ENCODE results near the gene DPP9.

GRCh38 chr19:4697304-4697703 lies 26.3 kb downstream of the DPP9 start:
- TF ChIP-seq TEAD4 (IDR thresholded peaks at IDR 0.05) (no peak), YY1 (IDR thresholded peaks at IDR 0.05; ENCODE audit: low read depth) (no peak), RAD21 (IDR thresholded peaks at IDR 0.05; ENCODE audit: low read depth) (no peak), FOXM1 (IDR thresholded peaks at IDR 0.05; ENCODE audit: borderline replicate concordance, low read depth) (no peak), CEBPB (IDR thresholded peaks at IDR 0.05) (no peak), TCF12 (IDR thresholded peaks at IDR 0.05; ENCODE audit: low read depth) (no peak)
